ENCODE measurements around the gene TAS2R9. TPM values are rescaled to one million over a fixed set of nuclear protein-coding genes. Genes with fewer than 3 reads are reported as not detected.

The TAS2R9 gene
- total RNA-seq, 1 experiment from 2014 or later, result not detected

DNA sequence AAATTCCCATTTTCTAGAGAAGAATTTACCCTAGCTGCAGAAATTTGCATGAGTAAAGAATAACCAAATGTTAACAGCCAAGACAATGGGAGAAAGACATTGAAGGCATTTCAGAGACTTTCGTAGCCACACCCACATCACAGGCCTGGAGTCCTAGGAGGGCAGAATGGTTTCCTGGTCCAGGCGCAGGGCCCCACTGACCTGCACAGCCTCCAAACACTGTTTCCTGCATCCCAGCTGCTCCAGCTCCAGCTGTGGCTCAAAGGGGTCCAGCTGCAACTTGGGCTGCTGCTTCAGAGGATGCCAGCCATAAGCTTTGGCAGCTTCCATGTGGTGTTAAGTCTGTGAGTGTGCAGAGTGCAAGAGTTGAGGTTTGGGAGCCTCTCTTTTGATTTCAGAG lies 45.8 kb upstream of the TAS2R9 start (continued):
- TF ChIP-seq, protein P1, sequence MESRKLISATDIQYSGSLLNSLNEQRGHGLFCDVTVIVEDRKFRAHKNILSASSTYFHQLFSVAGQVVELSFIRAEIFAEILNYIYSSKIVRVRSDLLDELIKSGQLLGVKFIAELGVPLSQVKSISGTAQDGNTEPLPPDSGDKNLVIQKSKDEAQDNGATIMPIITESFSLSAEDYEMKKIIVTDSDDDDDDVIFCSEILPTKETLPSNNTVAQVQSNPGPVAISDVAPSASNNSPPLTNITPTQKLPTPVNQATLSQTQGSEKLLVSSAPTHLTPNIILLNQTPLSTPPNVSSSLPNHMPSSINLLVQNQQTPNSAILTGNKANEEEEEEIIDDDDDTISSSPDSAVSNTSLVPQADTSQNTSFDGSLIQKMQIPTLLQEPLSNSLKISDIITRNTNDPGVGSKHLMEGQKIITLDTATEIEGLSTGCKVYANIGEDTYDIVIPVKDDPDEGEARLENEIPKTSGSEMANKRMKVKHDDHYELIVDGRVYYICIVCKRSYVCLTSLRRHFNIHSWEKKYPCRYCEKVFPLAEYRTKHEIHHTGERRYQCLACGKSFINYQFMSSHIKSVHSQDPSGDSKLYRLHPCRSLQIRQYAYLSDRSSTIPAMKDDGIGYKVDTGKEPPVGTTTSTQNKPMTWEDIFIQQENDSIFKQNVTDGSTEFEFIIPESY (IDR thresholded peaks at IDR 0.05; ENCODE audit: extremely low read depth, insufficient replicate concordance, low read length), result no peak
- TF ChIP-seq JUND (IDR thresholded peaks at IDR 0.05) (no peak), RAD21 (IDR thresholded peaks at IDR 0.05; ENCODE audit: low read depth) (no peak), CBX3 (IDR thresholded peaks at IDR 0.05; ENCODE audit: low read depth) (no peak), ELF1 (IDR thresholded peaks at IDR 0.05; ENCODE audit: borderline replicate concordance, low read depth) (no peak), CEBPB (IDR thresholded peaks at IDR 0.05; ENCODE audit: low read depth) (no peak), EGR1 (IDR thresholded peaks at IDR 0.05; ENCODE audit: low read depth) (no peak)
- TF ChIP-seq, protein P2, sequence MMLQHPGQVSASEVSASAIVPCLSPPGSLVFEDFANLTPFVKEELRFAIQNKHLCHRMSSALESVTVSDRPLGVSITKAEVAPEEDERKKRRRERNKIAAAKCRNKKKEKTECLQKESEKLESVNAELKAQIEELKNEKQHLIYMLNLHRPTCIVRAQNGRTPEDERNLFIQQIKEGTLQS (IDR thresholded peaks at IDR 0.05), result no peak

DNA sequence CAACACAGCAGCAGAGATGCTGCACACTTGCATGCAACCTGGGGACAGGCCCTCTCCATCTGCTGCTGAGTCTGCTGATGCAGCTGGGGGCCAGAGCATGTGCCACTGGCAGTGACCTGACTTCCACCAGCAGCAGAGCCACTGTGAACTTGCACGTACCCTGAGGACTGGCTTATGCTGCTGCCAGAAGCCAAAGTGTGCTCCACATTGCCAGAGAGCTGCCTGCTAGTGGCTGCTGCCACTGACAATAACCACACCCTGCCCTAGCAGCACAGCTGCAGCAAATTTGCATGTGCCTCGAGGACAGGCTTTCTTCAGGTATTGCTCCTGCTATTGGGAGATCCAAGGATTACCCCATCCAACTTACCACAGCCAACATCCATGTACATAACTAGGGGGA lies 43.8 kb upstream of the TAS2R9 start:
- ChIA-PET CTCF (no interaction called here), POLR2A (no interaction called here), RAD21 (ENCODE audit: low non-redundant PET in 1 of 2, low total read pairs in 2 of 2, uncharacterized antibody in 2 of 2, unreplicated experiment in 2 of 2) (no interaction called here)
- peaks cover 0 to 5% of the 10 kb centered on the region in 2 experiments; a peak in 1 of 4 replicates for H3K9me3 ChIP-seq (ENCODE audit: control insufficient read depth in 1 of 2, insufficient read depth in 1 of 2, low read depth in 1 of 2, low read length in 2 of 2)
- peaks cover 0 to 9% of the 10 kb centered on the region in 2 experiments; a peak in 1 of 4 replicates for H3K4me1 ChIP-seq (ENCODE audit: control insufficient read depth in 1 of 2, insufficient read depth in 2 of 2, low read length in 2 of 2)
- no peaks in the 10 kb centered on the region for H4K20me1 ChIP-seq (ENCODE audit: insufficient read depth)
- TF ChIP-seq SP1 (IDR thresholded peaks at IDR 0.05; ENCODE audit: low read depth), result no peak
- TF ChIP-seq, protein P1 (IDR thresholded peaks at IDR 0.05; ENCODE audit: extremely low read depth, insufficient replicate concordance, low read length), result no peak
- TF ChIP-seq, protein P2 (IDR thresholded peaks at IDR 0.05), result no peak
- no peak for TF ChIP-seq CBX3 (IDR thresholded peaks at IDR 0.05; ENCODE audit: low read depth)
- TF ChIP-seq ZFX (IDR thresholded peaks at IDR 0.05), result no peak
- TF ChIP-seq TCF7L2 (IDR thresholded peaks at IDR 0.05; ENCODE audit: borderline replicate concordance, extremely low read depth, insufficient read depth, insufficient read length), result no peak
- TF ChIP-seq SRF (IDR thresholded peaks at IDR 0.05; ENCODE audit: low read depth), result no peak
- TF ChIP-seq POLR2AphosphoS5 (IDR thresholded peaks at IDR 0.05; ENCODE audit: low read depth, low read length), result no peak
- TF ChIP-seq, protein P3, sequence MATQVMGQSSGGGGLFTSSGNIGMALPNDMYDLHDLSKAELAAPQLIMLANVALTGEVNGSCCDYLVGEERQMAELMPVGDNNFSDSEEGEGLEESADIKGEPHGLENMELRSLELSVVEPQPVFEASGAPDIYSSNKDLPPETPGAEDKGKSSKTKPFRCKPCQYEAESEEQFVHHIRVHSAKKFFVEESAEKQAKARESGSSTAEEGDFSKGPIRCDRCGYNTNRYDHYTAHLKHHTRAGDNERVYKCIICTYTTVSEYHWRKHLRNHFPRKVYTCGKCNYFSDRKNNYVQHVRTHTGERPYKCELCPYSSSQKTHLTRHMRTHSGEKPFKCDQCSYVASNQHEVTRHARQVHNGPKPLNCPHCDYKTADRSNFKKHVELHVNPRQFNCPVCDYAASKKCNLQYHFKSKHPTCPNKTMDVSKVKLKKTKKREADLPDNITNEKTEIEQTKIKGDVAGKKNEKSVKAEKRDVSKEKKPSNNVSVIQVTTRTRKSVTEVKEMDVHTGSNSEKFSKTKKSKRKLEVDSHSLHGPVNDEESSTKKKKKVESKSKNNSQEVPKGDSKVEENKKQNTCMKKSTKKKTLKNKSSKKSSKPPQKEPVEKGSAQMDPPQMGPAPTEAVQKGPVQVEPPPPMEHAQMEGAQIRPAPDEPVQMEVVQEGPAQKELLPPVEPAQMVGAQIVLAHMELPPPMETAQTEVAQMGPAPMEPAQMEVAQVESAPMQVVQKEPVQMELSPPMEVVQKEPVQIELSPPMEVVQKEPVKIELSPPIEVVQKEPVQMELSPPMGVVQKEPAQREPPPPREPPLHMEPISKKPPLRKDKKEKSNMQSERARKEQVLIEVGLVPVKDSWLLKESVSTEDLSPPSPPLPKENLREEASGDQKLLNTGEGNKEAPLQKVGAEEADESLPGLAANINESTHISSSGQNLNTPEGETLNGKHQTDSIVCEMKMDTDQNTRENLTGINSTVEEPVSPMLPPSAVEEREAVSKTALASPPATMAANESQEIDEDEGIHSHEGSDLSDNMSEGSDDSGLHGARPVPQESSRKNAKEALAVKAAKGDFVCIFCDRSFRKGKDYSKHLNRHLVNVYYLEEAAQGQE (IDR thresholded peaks at IDR 0.05; ENCODE audit: low read depth), result no peak
- no peak for TF ChIP-seq ZNF274 (IDR thresholded peaks at IDR 0.05; ENCODE audit: low read depth, low read length)
- TF ChIP-seq CEBPB (IDR thresholded peaks at IDR 0.05; ENCODE audit: low read depth), result no peak
- TF ChIP-seq FOSL1 (IDR thresholded peaks at IDR 0.05; ENCODE audit: low read depth), result no peak
- no peak for TF ChIP-seq YY1 (IDR thresholded peaks at IDR 0.05; ENCODE audit: extremely low read depth, insufficient replicate concordance, low read depth, low read length)
- no peak for TF ChIP-seq SIN3A (IDR thresholded peaks at IDR 0.05; ENCODE audit: low read depth)
- TF ChIP-seq ELF1 (IDR thresholded peaks at IDR 0.05; ENCODE audit: borderline replicate concordance, low read depth), result no peak
- H3K79me2 ChIP-seq (ENCODE audit: insufficient read depth, low read length), result no peaks in the 10 kb centered on the region
- H3K9me2 ChIP-seq (ENCODE audit: insufficient read depth), result no peaks in the 10 kb centered on the region; the same call in 1 of the 2 replicates
- H3K9ac ChIP-seq (ENCODE audit: low read length), result no peak overlapping the region
- no peak overlapping the region for H2AFZ ChIP-seq (ENCODE audit: low read depth, low read length, poor library complexity, severe bottlenecking)
- ATAC-seq (no peak), DNase-seq (ENCODE audit: low read depth, low spot score) (no peak)
- BruUV-seq (replicated peaks), result no TSS peak
- H3K27ac ChIP-seq (ENCODE audit: low read depth, low read length), result no peak overlapping the region
- H3K27me3 ChIP-seq (ENCODE audit: insufficient read depth, low read length), result no peaks in the 10 kb centered on the region
- 0 out of 4 replicates have a peak, but pooled peaks cover 0 to 3% of the 10 kb centered on the region in 2 experiments for H3K36me3 ChIP-seq (ENCODE audit: control insufficient read depth in 1 of 2, insufficient read depth in 2 of 2, low read length in 2 of 2)
- no peak overlapping the region for H3K4me3 ChIP-seq (replicated peaks in 1 of 2; ENCODE audit: low read depth in 1 of 2, low read length in 2 of 2)
- no peak overlapping the region for H3K4me2 ChIP-seq (ENCODE audit: low read length)
- intact Hi-C loops (cut with micrococcal nuclease), result no loop called here
